Esophagus (tissue), 2 donors: ENCODE measurements around the gene VPS52. TPM values are rescaled to one million over a fixed set of nuclear protein-coding genes. Genes with fewer than 3 reads are reported as not detected.
"Not testable (repeated sequence)": the region's sequence is repeated elsewhere in the genome, so short reads cannot be mapped to it uniquely, and the experiment has no call there.

ENCODE experiments used
- H3K27ac ChIP-seq, 2 donors: one replicate each; pipeline ENCODE4 v1.5.1; 2013; ENCODE audit warnings: low read depth in 2 of 2, mild to moderate bottlenecking in 2 of 2, inconsistent platforms in 1 of 2, low read length in 1 of 2, moderate library complexity in 1 of 2
- H3K27me3 ChIP-seq, 2 donors: one replicate each; pipeline ENCODE4 v1.6.1; 2013; ENCODE audit warnings: low read length in 2 of 2, control low read depth in 1 of 2, mild to moderate bottlenecking in 1 of 2; ENCODE audit not compliant: insufficient read depth in 2 of 2, control insufficient read depth in 1 of 2
- H3K36me3 ChIP-seq, 2 donors: one replicate each; pipeline ENCODE4 v1.6.1; 2013; ENCODE audit warnings: low read length in 1 of 2; ENCODE audit not compliant: control insufficient read depth in 2 of 2, insufficient read depth in 2 of 2
- H3K4me1 ChIP-seq, 2 donors: one replicate each; pipeline ENCODE4 v1.6.1; 2013; ENCODE audit warnings: low read length in 1 of 2; ENCODE audit not compliant: control insufficient read depth in 2 of 2, insufficient read depth in 2 of 2
- H3K4me3 ChIP-seq, 2 donors: one replicate each; pipeline ENCODE4 v1.5.1; 2013; ENCODE audit warnings: low read length in 2 of 2, mild to moderate bottlenecking in 2 of 2, low read depth in 1 of 2, moderate library complexity in 1 of 2
- H3K9me3 ChIP-seq, 2 donors: one replicate each; pipeline ENCODE4 v1.6.1; 2013; ENCODE audit warnings: mild to moderate bottlenecking in 2 of 2, low read depth in 1 of 2, low read length in 1 of 2, moderate library complexity in 1 of 2; ENCODE audit not compliant: control insufficient read depth in 2 of 2, insufficient read depth in 1 of 2
- WGBS, 2 donors: extraction: QIAGEN DNeasy Blood & Tissue Kit; methylation state at CpG; one replicate each; pipeline ENCODE4 v1.1.7; 2013; 5-methylcytosine and 5-hydroxymethylcytosine counted together
- polyA plus RNA-seq, 2 donors: library from polyadenylated mRNA; stranded (reverse); fragments of 200-250 nt; gene quantifications; one replicate each; pipeline ENCODE4 v1.2.3, GENCODE V29; 2013
- donor health status: healthy with polysubstance abuse.
- donor health status: Bipolar disorder and iron deficiency.

Gene VPS52
- polyA plus RNA-seq, 2 donors, result 44.9 to 48.9 TPM

DNA sequence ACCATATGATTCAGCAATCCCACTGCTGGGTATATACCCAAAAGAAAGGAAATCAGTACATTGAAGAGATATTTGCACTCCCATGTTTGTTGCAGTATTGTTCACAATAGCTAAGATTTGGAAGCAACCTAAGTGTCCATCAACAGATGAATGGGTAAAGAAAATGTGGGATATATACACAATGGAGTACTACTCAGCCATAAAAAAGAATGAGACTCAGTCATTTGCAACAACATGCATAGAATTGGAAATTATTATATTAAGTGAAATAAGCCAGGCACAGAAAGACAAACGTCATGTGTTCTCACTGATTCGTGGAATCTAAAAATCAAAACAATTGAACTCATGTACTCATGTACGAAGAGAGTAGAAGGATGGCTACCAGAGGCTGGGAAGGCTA lies 9.2 kb downstream of the VPS52 start:
- not testable (repeated sequence) for H3K4me3 ChIP-seq, H3K4me1 ChIP-seq, H3K27me3 ChIP-seq, H3K9me3 ChIP-seq, H3K27ac ChIP-seq
- H3K36me3 ChIP-seq, result peaks cover 0 to 31% of the 10 kb centered on the region in 2 donors
- WGBS, 2 donors, result 96% methylated on average over 3 of the region's 3 CpGs

DNA sequence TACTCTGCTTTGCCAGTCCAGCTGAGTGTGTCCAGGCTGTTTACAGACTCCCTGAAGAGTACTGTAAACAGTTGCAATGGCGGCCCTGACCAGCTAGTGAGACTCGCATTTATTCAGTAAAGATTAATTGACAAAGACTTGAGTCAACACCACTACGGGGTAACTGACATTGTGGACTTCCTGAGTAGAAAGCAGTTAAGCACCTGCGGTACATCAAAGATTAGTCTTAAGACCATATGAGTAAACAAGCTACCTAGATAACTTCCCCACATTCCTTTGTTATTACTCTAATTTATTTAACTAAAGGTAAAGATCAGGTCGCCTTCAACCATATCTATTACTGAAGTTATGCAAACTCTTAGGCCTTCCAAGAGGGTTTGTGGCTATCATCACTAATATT lies 12.6 kb downstream of the VPS52 start:
- peaks cover 0 to 10% of the 10 kb centered on the region in 2 donors for H3K36me3 ChIP-seq

DNA sequence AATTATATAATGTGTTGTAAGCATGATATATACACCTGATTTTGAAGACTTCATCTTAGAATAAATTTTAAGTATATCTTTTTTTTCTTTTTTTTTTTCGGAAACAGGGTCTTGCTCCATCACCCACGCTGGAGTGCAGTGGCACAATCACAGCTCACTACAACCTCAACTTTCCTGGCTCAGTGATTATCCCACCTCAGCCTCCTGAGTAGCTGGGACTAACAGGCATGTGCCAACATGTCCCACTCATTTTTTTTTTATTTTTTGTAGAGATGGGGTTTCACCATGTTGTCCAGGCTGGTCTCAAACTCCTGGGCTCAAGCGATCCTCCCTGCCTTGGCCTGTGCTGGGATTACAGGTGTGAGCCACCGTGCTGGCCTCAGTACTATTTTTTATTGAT lies 17.1 kb downstream of the VPS52 start:
- Histone ChIP-seq H3K27ac (no peak overlapping the region), H3K36me3 (peaks cover 0 to 7% of the 10 kb centered on the region in 2 donors), H3K9me3 (no peaks in the 10 kb centered on the region), H3K27me3 (no peaks in the 10 kb centered on the region), H3K4me1 (peaks cover 5 to 11% of the 10 kb centered on the region in 2 donors), H3K4me3 (no peak overlapping the region)
- 87 to 93% methylated on average over 4 of the region's 4 CpGs for WGBS, 2 donors

More for the DNA sequence above, 12.6 kb downstream of the VPS52 start:
- 66 to 78% methylated on average over 5 of the region's 5 CpGs for WGBS, 2 donors
- no peaks in the 10 kb centered on the region for H3K27me3 ChIP-seq
- H3K27ac ChIP-seq, result no peak overlapping the region
- H3K4me1 ChIP-seq, result no peaks in the 10 kb centered on the region
- no peaks in the 10 kb centered on the region for H3K9me3 ChIP-seq
- no peak overlapping the region for H3K4me3 ChIP-seq

DNA sequence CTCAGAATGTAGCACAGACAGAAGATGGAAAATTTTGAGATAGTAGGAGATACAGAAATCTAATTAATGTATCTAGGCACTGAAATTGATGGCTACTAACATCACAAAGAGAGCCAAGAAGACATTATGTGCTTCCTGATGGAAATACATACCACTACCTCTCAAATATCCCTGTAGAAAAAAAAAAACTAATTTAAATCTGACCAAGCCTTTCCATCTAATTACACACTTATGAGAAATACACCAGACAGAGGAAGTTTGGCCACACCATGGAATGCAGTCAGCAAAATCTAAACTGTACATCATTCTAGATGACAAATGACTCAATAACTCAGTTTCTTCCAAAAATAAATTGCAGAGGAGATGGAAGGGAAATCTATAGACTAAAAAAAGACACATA lies 18.9 kb downstream of the VPS52 start:
- no peak overlapping the region for H3K27ac ChIP-seq
- peaks cover 0 to 4% of the 10 kb centered on the region in 2 donors for H3K36me3 ChIP-seq
- H3K4me3 ChIP-seq, result no peak overlapping the region
- no peaks in the 10 kb centered on the region for H3K9me3 ChIP-seq
- H3K27me3 ChIP-seq, result no peaks in the 10 kb centered on the region
- H3K4me1 ChIP-seq, result peaks cover 7 to 12% of the 10 kb centered on the region in 2 donors

DNA sequence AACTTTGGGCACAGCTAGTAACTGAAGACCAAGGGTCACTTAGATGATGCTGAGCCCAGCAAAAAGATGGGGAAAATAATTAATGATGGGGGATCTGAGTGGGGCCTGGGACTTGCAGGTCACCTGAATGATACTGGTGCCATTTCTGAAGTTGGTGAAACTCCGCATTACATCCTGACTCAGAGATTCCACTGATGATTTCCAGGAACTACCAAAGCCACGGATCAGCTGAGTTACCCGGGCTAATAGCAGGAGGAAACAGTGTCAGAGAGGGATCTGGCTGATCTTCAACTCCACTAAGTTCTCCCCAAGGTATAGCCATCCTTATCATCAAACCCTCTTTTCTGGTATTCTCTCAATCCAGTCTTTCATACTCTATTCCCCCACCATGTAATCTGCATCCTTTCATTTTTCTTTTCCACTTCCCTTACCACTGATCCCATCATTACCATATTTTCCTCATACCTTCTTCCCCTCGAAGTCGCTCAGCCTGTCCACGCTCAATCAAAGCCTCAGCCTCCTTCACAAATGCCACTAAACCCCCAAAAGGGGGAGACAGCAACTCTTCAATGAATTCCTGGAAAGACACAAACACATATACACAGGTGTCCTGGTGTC lies 20.2 kb downstream of the VPS52 start:
- Histone ChIP-seq H3K36me3 (peaks cover 0 to 4% of the 10 kb centered on the region in 2 donors), H3K27me3 (no peaks in the 10 kb centered on the region), H3K27ac (no peak overlapping the region), H3K9me3 (no peaks in the 10 kb centered on the region), H3K4me1 (peaks cover 7 to 12% of the 10 kb centered on the region in 2 donors), H3K4me3 (no peak overlapping the region)
- WGBS, 2 donors, result 84 to 86% methylated on average over 6 of the region's 6 CpGs

DNA sequence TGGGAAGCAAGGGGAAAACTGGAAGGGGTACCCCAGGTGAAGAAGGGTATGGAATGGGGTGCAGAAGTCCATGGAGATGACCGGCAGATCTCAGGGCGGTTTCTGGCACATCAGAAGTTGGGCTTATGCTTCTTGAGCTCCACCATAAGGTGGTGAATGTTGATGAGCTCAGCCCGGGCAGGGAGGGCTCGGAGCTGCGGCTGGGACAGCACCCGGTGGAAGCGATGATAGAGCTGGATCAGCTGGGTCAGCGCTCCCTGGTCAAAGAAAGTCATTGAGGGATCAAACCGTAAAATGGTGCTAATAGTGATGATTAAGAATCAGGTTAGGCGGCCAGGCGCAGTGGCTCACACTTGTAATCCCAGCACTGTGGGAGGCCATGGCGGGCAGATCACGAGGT lies 20.9 kb downstream of the VPS52 start:
- 91 to 97% methylated on average over 13 of the region's 13 CpGs for WGBS, 2 donors
- Histone ChIP-seq H3K36me3 (peaks cover 0 to 4% of the 10 kb centered on the region in 2 donors), H3K4me1 (peaks cover 7 to 12% of the 10 kb centered on the region in 2 donors), H3K9me3 (no peaks in the 10 kb centered on the region), H3K27ac (peak overlapping the region; percentile 11 to 99), H3K27me3 (no peaks in the 10 kb centered on the region), H3K4me3 (no peak overlapping the region)

DNA sequence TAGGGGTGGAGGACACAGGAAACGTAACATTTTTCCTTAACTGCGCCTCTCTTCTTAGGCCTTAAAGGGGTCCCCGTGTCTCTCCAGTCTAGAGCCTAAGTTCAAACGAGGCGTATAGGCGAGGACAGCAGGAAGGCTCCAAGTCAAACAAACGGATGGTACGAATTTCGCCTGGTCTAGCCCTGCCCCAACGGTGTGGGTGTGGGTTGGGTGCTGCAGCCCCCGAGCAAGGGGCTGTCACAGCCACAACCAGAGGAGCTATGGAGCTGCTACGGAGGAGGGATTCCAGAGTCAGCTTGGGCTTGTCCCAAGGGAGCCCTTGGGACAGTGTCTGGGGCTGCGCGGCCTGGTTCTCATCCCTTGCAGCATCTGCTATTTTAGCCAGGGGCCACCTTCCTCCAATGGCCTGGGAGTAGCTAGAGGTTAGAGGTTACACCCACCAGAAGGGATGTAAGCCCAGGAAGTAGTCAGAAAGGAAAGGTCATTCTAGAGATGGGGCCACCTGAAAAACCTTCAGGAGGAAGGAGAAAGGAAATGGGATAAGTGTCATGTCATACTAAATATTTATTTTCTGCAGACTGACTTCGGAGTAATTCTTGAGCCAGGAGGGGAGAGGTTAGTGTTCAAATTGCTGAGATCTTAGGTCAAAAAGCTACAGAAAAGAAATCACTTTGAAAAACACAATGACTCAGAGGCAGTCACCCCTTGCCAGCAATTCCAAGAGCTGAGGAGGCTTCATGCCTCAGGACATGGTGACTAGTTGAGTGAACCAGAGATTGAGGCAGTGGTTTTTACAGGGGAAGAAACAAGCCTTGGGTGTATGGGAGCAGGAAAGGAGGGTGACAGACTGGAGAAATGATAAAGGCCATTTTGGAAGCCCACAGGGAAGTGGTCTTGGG lies 21.7 kb downstream of the VPS52 start:
- peak overlapping the region; percentile 59 to 62 for H3K4me3 ChIP-seq
- 10 to 18% methylated on average over 15 of the region's 15 CpGs for WGBS, 2 donors
- H3K27me3 ChIP-seq, result no peaks in the 10 kb centered on the region
- H3K9me3 ChIP-seq, result no peaks in the 10 kb centered on the region
- peak overlapping the region; percentile 96 to 99 for H3K27ac ChIP-seq
- H3K36me3 ChIP-seq, result peaks cover 0 to 4% of the 10 kb centered on the region in 2 donors
- H3K4me1 ChIP-seq, result peaks cover 7 to 12% of the 10 kb centered on the region in 2 donors

DNA sequence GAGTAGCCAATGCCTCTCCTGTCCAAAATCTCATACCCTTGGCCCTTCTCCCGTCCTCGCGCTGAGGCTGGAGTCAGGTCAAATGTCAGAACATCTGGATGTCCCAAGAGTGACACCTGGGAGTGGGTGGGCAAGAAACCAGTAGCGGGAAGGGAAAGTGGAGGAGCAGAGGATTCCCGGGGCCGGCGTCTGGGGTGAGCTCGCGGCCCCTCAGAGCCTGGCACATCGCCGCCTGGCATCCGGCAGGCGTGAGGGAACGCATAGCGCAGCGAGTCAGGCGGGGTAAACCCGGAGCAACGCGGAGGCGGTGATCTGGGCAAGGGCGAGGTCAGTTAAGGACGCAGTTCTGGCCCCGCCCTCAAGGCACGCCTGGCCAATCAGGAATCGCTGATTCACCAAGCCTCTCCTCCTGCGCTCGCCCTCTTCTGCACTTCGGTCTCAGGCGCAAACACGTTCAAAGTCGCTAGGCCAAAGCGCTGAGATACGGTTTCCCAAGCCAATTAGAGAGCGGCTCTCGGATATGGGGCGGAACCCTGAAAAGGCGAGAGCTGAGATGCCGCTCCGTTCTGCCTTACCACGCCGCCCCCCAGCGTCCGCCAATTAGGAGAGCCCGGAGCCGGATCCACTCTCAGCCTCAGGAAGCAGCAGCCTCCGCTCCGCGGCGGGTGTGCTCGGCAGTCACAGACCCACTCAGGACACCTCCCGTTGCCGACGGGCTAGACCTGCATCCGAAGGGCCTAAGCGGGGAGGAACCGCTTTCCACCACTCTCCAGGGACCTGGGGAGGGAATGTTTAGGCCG lies 22.5 kb downstream of the VPS52 start:
- H3K27me3 ChIP-seq, result no peaks in the 10 kb centered on the region
- peak overlapping the region; percentile 96 to 99 for H3K27ac ChIP-seq
- WGBS, 2 donors, result 0 to 1% methylated on average over 58 of the region's 58 CpGs
- H3K9me3 ChIP-seq, result no peaks in the 10 kb centered on the region
- peak overlapping the region; percentile 59 to 62 for H3K4me3 ChIP-seq
- peaks cover 7 to 12% of the 10 kb centered on the region in 2 donors for H3K4me1 ChIP-seq
- H3K36me3 ChIP-seq, result peaks cover 0 to 4% of the 10 kb centered on the region in 2 donors

DNA sequence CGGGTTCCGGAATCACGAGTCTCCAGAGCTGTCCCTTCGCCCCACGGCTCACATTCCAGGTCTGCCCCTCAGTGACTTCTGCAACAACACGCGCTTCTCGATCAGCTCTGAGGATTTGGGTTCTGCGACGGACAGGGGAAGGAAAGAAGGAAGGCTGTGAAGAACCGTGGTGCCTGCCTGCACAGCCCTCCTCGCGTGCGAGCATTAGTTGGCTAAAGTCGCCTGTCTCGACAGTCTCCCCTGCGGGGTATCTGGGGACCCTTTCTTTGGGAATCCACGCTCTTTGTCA lies 23.1 kb downstream of the VPS52 start:
- Histone ChIP-seq H3K4me3 (peak overlapping the region; percentile 35 to 51), H3K27ac (peak overlapping the region; percentile 85 to 97), H3K36me3 (peaks cover 0 to 4% of the 10 kb centered on the region in 2 donors), H3K4me1 (peaks cover 7 to 12% of the 10 kb centered on the region in 2 donors), H3K27me3 (no peaks in the 10 kb centered on the region), H3K9me3 (no peaks in the 10 kb centered on the region)
- WGBS, 2 donors, result 0 to 1% methylated on average over 18 of the region's 18 CpGs
